HL-60 (cell line): ENCODE data around the gene FGD6.

Source experiments
- DNase-seq, 2 experiments: peaks; one replicate each; pipeline ENCODE4 v3.0.0-alpha.2; 2010 to 2020; ENCODE audit warnings: low read depth in 1 of 2, low spot score in 1 of 2
- H3K27ac ChIP-seq: fragments of 250-450 bp; sonication (Bioruptor Pico); replicated peaks from 2 replicates; pipeline ENCODE4 v1.5.1; 2020; ENCODE audit warnings: mild to moderate bottlenecking, moderate library complexity
- H3K27me3 ChIP-seq: fragments of 250-450 bp; sonication (Bioruptor Pico); 2 replicates; pipeline ENCODE4 v1.5.1; 2021; ENCODE audit warnings: mild to moderate bottlenecking, moderate library complexity; ENCODE audit not compliant: insufficient read depth, poor library complexity, severe bottlenecking
- H3K4me3 ChIP-seq: replicated peaks from 2 replicates; pipeline ENCODE4 v1.5.1; 2011; ENCODE audit warnings: mild to moderate bottlenecking, control low read depth, low read length; ENCODE audit not compliant: insufficient read depth
- GABPA ChIP-seq: IDR thresholded peaks from 2 replicates; pipeline ENCODE4 v1.6.1; 2012; ENCODE audit warnings: low read depth
- POLR2AphosphoS5 ChIP-seq: IDR thresholded peaks from 2 replicates; pipeline ENCODE4 v1.6.1; 2012; ENCODE audit warnings: low read depth
- SPI1 ChIP-seq: IDR thresholded peaks from 2 replicates; pipeline ENCODE4 v1.6.1; 2012; ENCODE audit warnings: low read depth, mild to moderate bottlenecking, borderline replicate concordance
- TF ChIP-seq, protein P1 (sequence below): IDR thresholded peaks from one replicate; pipeline ENCODE4 v1.5.1; 2011; ENCODE audit warnings: low read length, control low read depth, inconsistent platforms; ENCODE audit not compliant: insufficient read depth
- TF ChIP-seq, protein P2 (sequence below): IDR thresholded peaks from 2 replicates; pipeline ENCODE4 v1.6.1; 2012; ENCODE audit warnings: low read depth; ENCODE audit not compliant: insufficient replicate concordance

Gene FGD6

DNA sequence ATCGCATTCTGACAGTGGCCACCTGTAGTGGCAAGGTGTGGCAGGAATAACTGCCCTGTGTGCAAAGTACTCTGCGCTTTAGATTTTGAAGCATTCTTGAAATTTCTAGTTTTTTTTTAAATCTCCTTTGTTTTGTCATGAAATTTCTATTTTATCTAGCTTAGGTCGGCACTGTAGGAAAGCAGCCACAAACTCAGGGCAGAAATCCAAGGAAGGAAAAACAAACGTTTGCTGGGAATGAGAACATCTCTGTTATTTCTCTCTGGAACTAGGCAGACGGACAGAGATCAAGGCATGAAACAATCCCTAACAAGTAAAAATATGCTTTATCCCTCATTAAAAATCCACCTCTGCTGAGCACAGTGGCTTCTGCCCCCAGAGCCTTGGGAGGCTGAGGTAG lies 142.5 kb downstream of the FGD6 start:
- H3K27ac ChIP-seq: no peak overlapping the region
- no peak for DNase-seq
- H3K27me3 ChIP-seq: no peaks in the 10 kb centered on the region
- TF ChIP-seq SPI1: no peak
- no peak for TF ChIP-seq GABPA
- TF ChIP-seq, protein P1, sequence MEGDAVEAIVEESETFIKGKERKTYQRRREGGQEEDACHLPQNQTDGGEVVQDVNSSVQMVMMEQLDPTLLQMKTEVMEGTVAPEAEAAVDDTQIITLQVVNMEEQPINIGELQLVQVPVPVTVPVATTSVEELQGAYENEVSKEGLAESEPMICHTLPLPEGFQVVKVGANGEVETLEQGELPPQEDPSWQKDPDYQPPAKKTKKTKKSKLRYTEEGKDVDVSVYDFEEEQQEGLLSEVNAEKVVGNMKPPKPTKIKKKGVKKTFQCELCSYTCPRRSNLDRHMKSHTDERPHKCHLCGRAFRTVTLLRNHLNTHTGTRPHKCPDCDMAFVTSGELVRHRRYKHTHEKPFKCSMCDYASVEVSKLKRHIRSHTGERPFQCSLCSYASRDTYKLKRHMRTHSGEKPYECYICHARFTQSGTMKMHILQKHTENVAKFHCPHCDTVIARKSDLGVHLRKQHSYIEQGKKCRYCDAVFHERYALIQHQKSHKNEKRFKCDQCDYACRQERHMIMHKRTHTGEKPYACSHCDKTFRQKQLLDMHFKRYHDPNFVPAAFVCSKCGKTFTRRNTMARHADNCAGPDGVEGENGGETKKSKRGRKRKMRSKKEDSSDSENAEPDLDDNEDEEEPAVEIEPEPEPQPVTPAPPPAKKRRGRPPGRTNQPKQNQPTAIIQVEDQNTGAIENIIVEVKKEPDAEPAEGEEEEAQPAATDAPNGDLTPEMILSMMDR: no peak
- TF ChIP-seq, protein P2, sequence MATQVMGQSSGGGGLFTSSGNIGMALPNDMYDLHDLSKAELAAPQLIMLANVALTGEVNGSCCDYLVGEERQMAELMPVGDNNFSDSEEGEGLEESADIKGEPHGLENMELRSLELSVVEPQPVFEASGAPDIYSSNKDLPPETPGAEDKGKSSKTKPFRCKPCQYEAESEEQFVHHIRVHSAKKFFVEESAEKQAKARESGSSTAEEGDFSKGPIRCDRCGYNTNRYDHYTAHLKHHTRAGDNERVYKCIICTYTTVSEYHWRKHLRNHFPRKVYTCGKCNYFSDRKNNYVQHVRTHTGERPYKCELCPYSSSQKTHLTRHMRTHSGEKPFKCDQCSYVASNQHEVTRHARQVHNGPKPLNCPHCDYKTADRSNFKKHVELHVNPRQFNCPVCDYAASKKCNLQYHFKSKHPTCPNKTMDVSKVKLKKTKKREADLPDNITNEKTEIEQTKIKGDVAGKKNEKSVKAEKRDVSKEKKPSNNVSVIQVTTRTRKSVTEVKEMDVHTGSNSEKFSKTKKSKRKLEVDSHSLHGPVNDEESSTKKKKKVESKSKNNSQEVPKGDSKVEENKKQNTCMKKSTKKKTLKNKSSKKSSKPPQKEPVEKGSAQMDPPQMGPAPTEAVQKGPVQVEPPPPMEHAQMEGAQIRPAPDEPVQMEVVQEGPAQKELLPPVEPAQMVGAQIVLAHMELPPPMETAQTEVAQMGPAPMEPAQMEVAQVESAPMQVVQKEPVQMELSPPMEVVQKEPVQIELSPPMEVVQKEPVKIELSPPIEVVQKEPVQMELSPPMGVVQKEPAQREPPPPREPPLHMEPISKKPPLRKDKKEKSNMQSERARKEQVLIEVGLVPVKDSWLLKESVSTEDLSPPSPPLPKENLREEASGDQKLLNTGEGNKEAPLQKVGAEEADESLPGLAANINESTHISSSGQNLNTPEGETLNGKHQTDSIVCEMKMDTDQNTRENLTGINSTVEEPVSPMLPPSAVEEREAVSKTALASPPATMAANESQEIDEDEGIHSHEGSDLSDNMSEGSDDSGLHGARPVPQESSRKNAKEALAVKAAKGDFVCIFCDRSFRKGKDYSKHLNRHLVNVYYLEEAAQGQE: no peak
- TF ChIP-seq POLR2AphosphoS5: no peak
- H3K4me3 ChIP-seq: no peak overlapping the region

DNA sequence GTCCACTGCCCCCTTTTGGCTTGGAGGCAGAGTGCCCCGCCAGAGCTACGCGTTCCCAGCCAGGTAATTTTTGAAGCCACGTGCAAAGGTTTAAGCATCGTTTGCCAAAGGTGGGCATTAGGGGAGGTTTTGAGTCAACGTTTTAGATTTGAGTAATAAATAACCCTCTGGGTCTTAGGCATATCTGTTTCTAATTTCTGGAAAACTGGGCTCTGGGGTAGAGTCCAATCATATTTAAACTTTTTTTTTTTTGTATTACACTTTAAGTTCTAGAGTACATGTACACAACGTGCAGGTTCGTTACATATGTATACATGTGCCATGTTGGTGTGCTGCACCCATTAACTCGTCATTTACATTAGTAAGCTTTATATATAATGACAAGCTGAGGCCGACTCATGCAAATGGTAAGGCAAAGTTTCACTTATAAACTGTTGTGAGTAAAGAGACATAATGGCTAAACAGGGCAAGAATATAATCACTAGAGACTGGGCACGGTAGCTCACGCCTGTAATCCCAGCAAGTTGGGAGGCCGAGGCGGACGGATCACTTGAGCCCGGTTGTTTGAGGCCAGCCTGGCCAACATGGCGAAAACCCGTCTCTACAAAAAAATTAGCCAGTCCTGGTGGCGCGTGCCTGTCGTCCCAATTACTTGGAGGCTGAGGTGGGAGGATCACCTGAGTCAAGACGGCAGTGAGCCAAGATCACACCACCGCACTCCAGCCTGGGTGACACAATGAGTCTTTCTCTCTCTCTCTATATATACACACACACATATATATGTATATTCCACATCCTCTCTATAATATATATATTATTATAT lies 143.4 kb downstream of the FGD6 start:
- H3K27me3 ChIP-seq: no peaks in the 10 kb centered on the region
- no peak for DNase-seq
- TF ChIP-seq, protein P1: peak; percentile 76
- TF ChIP-seq, protein P2: no peak
- H3K27ac ChIP-seq: no peak overlapping the region; the same call in 1 of the 2 replicates
- peak overlapping the region; percentile 89 for H3K4me3 ChIP-seq

DNA sequence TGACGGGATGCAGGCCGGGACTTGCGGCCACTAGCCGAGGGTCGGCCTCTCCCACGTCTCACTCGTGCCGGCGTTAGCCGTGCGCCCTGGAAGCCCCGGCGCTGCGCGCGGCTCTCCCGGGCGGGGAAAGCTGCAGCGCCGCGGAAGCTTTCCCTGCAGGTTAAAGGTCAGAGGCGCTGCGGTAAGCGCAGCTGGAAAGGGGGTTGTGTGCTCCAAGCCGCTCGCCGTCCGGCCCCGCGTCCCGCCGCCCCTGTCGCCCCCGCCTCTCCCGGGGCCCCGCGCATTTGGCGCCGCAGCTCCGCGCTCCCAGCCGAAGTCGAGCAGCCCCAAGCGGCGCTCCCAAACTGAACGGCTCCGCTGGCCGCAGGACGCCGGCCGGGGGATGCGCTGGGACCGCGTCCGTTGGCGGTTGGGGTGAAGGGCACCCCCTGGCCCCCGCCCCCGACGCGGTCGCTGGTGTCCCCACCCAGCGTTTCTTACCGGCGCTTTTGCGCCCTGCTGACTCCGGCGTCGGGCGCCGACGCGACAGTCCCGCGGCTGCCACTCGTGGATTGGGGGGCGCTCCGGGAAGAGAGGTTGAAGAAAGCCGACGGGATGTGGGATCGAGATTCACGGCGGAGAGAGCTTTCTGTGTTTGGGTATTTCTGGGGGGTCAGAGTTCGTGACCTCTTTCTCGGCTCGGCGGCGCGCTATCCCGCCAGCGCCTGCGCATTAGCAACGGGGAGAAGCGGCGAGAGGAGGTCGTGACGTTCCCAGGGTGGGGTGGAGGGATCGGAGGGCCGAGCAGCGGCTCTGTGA lies 144.2 kb downstream of the FGD6 start, which contains the start of gene NR2C1:
NR2C1 (minus strand) TSS at position 719 of the 798 bp plus-strand sequence. CDS start 6,234 bp downstream, outside the sequence.
- peak within 1 kb of the TSS; percentile 89 for H3K4me3 ChIP-seq
- H3K27ac ChIP-seq: peak within 1 kb of the TSS; percentile 88
- H3K27me3 ChIP-seq: no peaks in the 10 kb centered on the region
- DNase-seq: peak; percentile 84 to 96
- TF ChIP-seq POLR2AphosphoS5: peak; percentile 51
- TF ChIP-seq SPI1: no peak

DNA sequence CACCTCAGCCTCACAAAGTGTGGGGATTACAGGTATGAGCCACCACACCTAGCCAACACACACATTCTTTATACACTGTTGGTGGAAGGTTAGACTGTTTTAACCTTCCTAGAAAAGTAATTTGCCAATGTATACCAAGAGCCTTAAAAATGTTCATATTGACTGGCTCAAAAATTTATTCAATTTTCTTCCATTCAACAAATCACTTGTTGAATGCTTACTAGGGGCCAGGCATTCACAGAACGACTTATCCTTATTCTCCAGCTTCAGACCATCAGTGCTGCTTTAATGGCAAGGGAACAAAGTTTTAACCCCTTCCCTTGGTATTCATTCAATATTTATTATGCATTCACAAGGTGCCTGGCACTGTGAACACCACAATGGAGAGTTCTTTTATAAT lies 146.9 kb downstream of the FGD6 start:
- no peak overlapping the region for H3K4me3 ChIP-seq
- H3K27me3 ChIP-seq: no peaks in the 10 kb centered on the region
- TF ChIP-seq POLR2AphosphoS5 (no peak), GABPA (no peak)
- TF ChIP-seq, protein P1: no peak
- DNase-seq: no peak
- no peak overlapping the region for H3K27ac ChIP-seq
